K562 (cell line): ENCODE measurements around the gene STAM2. TPM values are rescaled to one million over a fixed set of nuclear protein-coding genes. Genes with fewer than 3 reads are reported as not detected.
A peak's percentile ranks its signal among the peaks of the same experiment; 100 is the strongest.

ENCODE experiments used
- CBX3 ChIP-seq, 2 experiments: IDR thresholded peaks; 1 replicate in 1 of 2; 2 replicates in 1 of 2; pipeline ENCODE4 v1.6.1; 2012; ENCODE audit warnings: inconsistent platforms in 2 of 2, low read length in 2 of 2, borderline replicate concordance in 1 of 2, control low read depth in 1 of 2
- CEBPB ChIP-seq: fragments of 450-650 bp; IDR thresholded peaks from 2 replicates; pipeline ENCODE4 v1.6.1; 2016; ENCODE audit warnings: missing genetic modification characterization, missing compliant biosample characterization
- CHD4 ChIP-seq: fragments of 200-600 bp; sonication (generic); IDR thresholded peaks from 3 replicates; pipeline ENCODE4 v1.6.1; 2012; ENCODE audit warnings: low read depth, mild to moderate bottlenecking, mixed read lengths, low read length, inconsistent platforms; ENCODE audit not compliant: insufficient read depth, insufficient replicate concordance, poor library complexity, severe bottlenecking
- CSDE1 ChIP-seq, 2 experiments: fragments of 450-650 bp; IDR thresholded peaks; 2 replicates each; pipeline ENCODE4 v1.6.1; 2016; ENCODE audit warnings: mild to moderate bottlenecking in 1 of 2
- IRF2 ChIP-seq: sonication (generic); formaldehyde crosslinking; IDR thresholded peaks from 2 replicates; pipeline ENCODE4 v1.8.1; 2022; ENCODE audit warnings: mild to moderate bottlenecking, missing genetic modification reagents
- RCOR1 ChIP-seq, 2 experiments: IDR thresholded peaks; 2 replicates each; pipeline ENCODE4 v1.6.1; 2012; ENCODE audit warnings: low read depth in 2 of 2, low read length in 2 of 2, borderline replicate concordance in 1 of 2, improper control_type of control experiment in 1 of 2
- SMARCC2 ChIP-seq: fragments of 450-650 bp; IDR thresholded peaks from 2 replicates; pipeline ENCODE4 v1.6.1; 2017; ENCODE audit warnings: antibody characterized with exemption, moderate library complexity, mild to moderate bottlenecking, low read depth
- YY1 ChIP-seq, 3 experiments: IDR thresholded peaks; 2 replicates each; pipeline ENCODE4 v1.6.1; 2011; ENCODE audit warnings: low read length in 2 of 3, mild to moderate bottlenecking in 2 of 3, moderate library complexity in 2 of 3, borderline replicate concordance in 1 of 3, control low read depth in 1 of 3, low read depth in 1 of 3; ENCODE audit not compliant: insufficient read depth in 3 of 3, insufficient replicate concordance in 2 of 3, control insufficient read depth in 1 of 3, insufficient read length in 1 of 3; ENCODE audit errors: extremely low read depth in 1 of 3
- polyA plus RNA-seq, 8 experiments: library from polyadenylated mRNA; depleted of rRNA in 4 of 8; stranded (reverse) in 5 of 8; unstranded in 3 of 8; fragments of >200 nt; fragmentation: Nextera tagmentation in 2 of 8; fragmentation: Illumina TruSeq in 1 of 8; extraction: Ambion mirVana in 2 of 8; extraction: Trizol in 1 of 8; gene quantifications; 2 replicates each; pipeline versions ENCODE4 v1.2.1 to v1.2.3, GENCODE V29; 2011 to 2014; ENCODE audit warnings: inconsistent platforms in 1 of 8, missing spikeins in 1 of 8
- total RNA-seq, 7 experiments: library from RNA; depleted of rRNA in 6 of 7; stranded (reverse); fragments of >200 nt in 6 of 7; fragmentation: Illumina TruSeq in 2 of 7; extraction: Trizol in 2 of 7; gene quantifications; 2 replicates each; pipeline versions ENCODE4 v1.2.1 to v1.2.3, GENCODE V29; 2011 to 2021; ENCODE audit warnings: low replicate concordance in 1 of 7
- TF ChIP-seq, protein P1 (sequence below), 2 experiments: fragments of 200-800 bp in 1 of 2; sonication (Bioruptor generic) in 1 of 2; sonication (generic) in 1 of 2; formaldehyde crosslinking in 1 of 2; IDR thresholded peaks in 1 of 2; conservative IDR thresholded peaks in 1 of 2; 2 replicates each; pipeline versions ENCODE4 v1.5.0 to v1.6.1; 2016 to 2020; ENCODE audit warnings: missing compliant biosample characterization in 1 of 2, missing genetic modification characterization in 1 of 2, missing genetic modification reagents in 1 of 2
- TF ChIP-seq, protein P2 (sequence below): fragments of 250-450 bp; sonication (Bioruptor Pico); IDR thresholded peaks from 2 replicates; pipeline ENCODE4 v1.5.0; 2022; ENCODE audit warnings: mild to moderate bottlenecking
- TF ChIP-seq, protein P3 (sequence below): fragments of 450-650 bp; formaldehyde crosslinking; IDR thresholded peaks from 2 replicates; pipeline ENCODE4 v1.4.0; 2022; ENCODE audit warnings: missing genetic modification characterization
- TF ChIP-seq, protein P4 (sequence below): fragments of 450-650 bp; conservative IDR thresholded peaks from 2 replicates; pipeline ENCODE4 v1.6.1; 2016; ENCODE audit warnings: missing genetic modification characterization, low read depth, mild to moderate bottlenecking, missing compliant biosample characterization, moderate library complexity

Gene STAM2
- total and polyA plus RNA-seq, 9 of the 15 experiments (the other 6 are each of a cell fraction or from before 2014, with no cell fraction given): 4.5 to 13.9 (median 8.7) TPM

DNA sequence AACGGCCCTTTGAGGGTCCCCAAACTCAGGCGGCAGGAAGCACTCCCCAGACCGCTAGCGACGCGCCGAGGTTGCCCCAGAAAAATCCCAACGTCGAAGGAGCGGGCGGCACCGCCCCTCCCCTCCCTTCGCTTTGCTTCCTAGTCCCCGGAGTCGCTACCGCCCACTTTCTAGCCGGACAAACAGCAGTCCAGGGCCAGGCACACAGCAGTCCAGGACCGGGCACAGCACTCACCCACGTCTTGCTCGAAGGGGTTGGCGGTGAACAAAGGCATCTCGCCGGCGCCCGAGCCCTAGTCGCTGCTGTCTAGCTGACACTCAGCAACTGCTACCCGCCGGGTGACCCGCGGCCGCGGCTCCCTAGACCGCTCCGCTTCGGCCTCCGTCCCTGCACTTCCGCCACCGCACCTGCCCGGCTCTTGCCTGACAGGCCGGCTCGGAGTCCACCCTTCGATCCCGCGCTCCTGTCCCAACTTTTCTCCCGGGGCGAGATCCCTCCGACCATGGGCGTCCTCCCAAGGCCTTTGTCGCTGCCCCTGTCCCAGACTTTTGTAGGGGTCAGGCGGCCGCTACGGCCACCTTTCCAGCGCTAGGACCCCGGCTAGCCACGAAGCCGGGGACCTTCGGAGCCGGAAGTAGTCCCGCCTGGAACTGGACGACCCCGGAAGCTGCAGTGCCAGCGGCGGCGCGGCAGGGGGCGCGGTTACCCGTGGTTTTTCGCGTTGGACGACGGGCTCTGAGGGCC, at the start of gene STAM2 (continued):
- TF ChIP-seq, protein P1, sequence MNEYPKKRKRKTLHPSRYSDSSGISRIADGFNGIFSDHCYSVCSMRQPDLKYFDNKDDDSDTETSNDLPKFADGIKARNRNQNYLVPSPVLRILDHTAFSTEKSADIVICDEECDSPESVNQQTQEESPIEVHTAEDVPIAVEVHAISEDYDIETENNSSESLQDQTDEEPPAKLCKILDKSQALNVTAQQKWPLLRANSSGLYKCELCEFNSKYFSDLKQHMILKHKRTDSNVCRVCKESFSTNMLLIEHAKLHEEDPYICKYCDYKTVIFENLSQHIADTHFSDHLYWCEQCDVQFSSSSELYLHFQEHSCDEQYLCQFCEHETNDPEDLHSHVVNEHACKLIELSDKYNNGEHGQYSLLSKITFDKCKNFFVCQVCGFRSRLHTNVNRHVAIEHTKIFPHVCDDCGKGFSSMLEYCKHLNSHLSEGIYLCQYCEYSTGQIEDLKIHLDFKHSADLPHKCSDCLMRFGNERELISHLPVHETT (CRISPR knock-in tag; conservative IDR thresholded peaks at IDR 0.05 in 1 of 2, IDR thresholded peaks at IDR 0.05 in 1 of 2): peak in 1 of 2 experiments; percentile 88; a peak in 2 of 4 replicates
- TF ChIP-seq CSDE1 (IDR thresholded peaks at IDR 0.05): peak in 1 of 2 experiments; percentile 14; a peak in 1 of 4 replicates
- TF ChIP-seq, protein P2, sequence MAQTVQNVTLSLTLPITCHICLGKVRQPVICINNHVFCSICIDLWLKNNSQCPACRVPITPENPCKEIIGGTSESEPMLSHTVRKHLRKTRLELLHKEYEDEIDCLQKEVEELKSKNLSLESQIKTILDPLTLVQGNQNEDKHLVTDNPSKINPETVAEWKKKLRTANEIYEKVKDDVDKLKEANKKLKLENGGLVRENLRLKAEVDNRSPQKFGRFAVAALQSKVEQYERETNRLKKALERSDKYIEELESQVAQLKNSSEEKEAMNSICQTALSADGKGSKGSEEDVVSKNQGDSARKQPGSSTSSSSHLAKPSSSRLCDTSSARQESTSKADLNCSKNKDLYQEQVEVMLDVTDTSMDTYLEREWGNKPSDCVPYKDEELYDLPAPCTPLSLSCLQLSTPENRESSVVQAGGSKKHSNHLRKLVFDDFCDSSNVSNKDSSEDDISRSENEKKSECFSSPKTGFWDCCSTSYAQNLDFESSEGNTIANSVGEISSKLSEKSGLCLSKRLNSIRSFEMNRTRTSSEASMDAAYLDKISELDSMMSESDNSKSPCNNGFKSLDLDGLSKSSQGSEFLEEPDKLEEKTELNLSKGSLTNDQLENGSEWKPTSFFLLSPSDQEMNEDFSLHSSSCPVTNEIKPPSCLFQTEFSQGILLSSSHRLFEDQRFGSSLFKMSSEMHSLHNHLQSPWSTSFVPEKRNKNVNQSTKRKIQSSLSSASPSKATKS: no peak
- no peak for TF ChIP-seq IRF2
- TF ChIP-seq, protein P3, sequence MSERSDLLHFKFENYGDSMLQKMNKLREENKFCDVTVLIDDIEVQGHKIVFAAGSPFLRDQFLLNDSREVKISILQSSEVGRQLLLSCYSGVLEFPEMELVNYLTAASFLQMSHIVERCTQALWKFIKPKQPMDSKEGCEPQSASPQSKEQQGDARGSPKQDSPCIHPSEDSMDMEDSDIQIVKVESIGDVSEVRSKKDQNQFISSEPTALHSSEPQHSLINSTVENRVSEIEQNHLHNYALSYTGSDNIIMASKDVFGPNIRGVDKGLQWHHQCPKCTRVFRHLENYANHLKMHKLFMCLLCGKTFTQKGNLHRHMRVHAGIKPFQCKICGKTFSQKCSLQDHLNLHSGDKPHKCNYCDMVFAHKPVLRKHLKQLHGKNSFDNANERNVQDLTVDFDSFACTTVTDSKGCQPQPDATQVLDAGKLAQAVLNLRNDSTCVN (CRISPR knock-in tag): no peak
- no peak for TF ChIP-seq SMARCC2
- TF ChIP-seq CHD4: no peak
- TF ChIP-seq CEBPB (tag): no peak
- peak in 1 of 2 experiments; percentile 22; a peak in 2 of 4 replicates for TF ChIP-seq RCOR1 (IDR thresholded peaks at IDR 0.05; ENCODE audit: borderline replicate concordance in 1 of 2, low read depth in 2 of 2, low read length in 2 of 2)
- TF ChIP-seq, protein P4, sequence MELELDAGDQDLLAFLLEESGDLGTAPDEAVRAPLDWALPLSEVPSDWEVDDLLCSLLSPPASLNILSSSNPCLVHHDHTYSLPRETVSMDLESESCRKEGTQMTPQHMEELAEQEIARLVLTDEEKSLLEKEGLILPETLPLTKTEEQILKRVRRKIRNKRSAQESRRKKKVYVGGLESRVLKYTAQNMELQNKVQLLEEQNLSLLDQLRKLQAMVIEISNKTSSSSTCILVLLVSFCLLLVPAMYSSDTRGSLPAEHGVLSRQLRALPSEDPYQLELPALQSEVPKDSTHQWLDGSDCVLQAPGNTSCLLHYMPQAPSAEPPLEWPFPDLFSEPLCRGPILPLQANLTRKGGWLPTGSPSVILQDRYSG (tag): no peak
- TF ChIP-seq YY1 (IDR thresholded peaks at IDR 0.05; ENCODE audit: borderline replicate concordance in 1 of 3, control insufficient read depth in 1 of 3, extremely low read depth in 1 of 3, insufficient read depth in 3 of 3, insufficient read length in 1 of 3, insufficient replicate concordance in 2 of 3, low read depth in 1 of 3, low read length in 2 of 3): no peak
- no peak for TF ChIP-seq CBX3 (IDR thresholded peaks at IDR 0.05; ENCODE audit: borderline replicate concordance in 1 of 2, low read length in 2 of 2)
- TF ChIP-seq, all 486 proteins: peak for 186
